ENCODE measurements around the gene MARCHF10.
A peak's percentile ranks its signal among the peaks of the same experiment; 100 is the strongest.

The MARCHF10 gene

GRCh38 chr17:62656446-62656845 is 151.7 kb downstream of the MARCHF10 start:
- DNase-seq (ENCODE audit: low read depth), result no peak
- TF ChIP-seq CTCF (conservative IDR thresholded peaks at IDR 0.05; ENCODE audit: control insufficient read depth, insufficient read depth, low read depth, low read length), result no peak
- no peak overlapping the region for H3K4me3 ChIP-seq (ENCODE audit: control insufficient read depth, low read depth, low read length)

DNA sequence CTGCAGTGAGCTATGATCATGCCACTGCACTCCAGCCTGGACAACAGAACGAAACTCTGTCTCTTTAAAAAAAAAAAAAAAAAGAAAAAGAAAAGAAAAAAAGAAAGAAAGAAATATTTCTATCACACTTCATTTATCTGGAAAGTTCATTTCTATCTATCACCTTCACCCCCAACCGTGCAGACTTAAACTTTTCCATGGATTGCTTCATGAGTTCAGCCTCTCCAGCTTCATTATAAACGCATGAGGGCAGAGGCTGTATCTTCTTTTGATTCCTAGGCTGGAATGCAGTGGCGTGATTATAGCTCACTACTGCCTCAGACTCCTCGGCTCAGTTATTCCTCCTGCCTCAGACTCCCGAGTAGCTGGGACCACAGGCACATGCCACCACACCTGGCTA is 152.5 kb downstream of the MARCHF10 start:
- TF ChIP-seq CTCF (conservative IDR thresholded peaks at IDR 0.05; ENCODE audit: control insufficient read depth, insufficient read depth, low read depth, low read length), result no peak
- no peak overlapping the region for H3K4me3 ChIP-seq (ENCODE audit: control insufficient read depth, low read depth, low read length)
- DNase-seq (ENCODE audit: low read depth), result no peak

DNA sequence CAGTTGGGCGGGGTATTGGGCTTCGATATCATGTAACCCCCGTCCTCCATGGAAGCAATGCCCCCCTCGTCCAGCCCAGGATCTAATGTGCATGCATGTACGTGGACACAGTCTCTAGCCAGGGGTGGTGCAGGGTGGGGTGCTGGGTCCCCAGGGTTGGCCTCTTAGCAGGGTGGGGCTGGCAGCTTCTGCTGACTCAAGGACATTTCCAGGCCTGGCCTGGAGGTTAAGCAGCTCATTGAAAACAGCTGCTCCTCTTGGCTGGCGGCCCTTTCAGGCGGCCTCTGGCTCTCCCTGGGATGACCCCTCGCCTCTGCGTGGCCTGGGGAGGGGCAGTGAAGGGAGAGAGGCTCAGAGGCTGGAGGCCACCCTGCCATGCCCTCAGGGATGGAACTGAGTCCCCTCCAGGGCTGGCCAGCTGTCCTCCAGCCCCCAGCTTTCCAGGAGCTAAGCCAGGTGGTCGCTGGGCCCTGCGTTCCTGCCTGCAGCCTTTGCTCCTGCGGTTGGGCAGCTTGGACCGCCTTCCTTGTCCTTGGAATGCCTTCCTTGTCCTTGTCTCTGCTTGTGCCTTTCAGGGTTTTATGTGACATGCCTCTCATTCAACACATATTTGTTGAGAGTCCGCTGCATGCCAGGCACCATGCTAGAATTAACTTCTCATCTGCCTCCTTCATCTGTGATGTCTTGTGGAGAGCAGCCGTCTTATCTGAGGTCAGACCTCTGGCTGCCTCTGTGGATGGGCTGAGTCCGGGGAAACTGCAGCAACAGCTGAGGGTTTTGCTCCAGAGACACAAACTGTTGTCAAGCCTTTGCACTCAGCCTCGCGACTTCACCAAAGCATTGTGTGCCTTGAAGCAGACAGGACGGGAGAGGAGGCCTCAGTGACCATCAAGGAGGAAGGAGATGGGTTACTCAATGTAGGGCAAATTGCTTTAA is 154.0 kb downstream of the MARCHF10 start:
- peak overlapping the region; percentile 13 for H3K4me3 ChIP-seq (ENCODE audit: control insufficient read depth, low read depth, low read length)
- TF ChIP-seq CTCF (conservative IDR thresholded peaks at IDR 0.05; ENCODE audit: control insufficient read depth, insufficient read depth, low read depth, low read length), result no peak
- peak; percentile 89 for DNase-seq (ENCODE audit: low read depth)

DNA sequence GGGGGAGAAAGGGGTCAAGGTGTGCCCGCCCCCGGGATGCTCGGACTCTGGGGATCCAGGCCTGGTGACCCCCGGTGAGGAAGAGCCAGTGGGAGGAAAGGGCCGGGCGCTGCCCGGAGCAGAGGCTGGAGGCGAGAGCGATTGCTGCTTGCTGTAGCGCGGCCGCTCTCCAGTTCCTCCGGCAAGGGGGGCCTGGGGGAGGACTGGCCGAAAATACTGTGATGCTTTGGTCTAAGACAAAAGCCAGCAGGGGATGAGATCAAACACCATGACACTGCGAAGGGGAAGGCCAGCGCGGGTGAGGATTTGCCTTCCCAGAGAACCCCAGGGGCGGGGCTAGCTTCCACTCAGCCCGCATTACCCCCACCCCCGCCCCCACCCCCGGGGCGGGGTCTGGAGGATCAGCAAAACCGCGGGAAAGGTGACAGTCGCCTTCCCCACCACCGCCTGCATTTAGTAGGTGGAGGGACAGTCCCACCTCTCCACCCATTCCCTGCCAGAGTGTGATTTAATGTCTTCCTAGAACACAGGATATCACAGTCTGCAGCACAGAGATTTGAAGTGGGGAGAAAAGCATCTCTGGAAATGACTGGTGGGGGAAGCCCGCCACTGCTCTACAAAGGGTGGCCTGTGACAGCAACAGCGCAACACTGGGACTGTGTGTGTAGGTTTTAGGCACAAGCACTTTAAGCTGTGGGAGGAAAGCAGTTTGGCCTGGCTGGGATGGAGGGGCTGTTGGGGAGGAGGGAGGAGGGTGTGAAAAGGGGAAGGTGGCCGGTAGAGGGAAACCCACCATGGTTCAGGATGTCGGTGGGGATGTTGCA is 154.9 kb downstream of the MARCHF10 start:
- DNase-seq (ENCODE audit: low read depth), result peak; percentile 76
- TF ChIP-seq CTCF (conservative IDR thresholded peaks at IDR 0.05; ENCODE audit: control insufficient read depth, insufficient read depth, low read depth, low read length), result no peak
- H3K4me3 ChIP-seq (ENCODE audit: control insufficient read depth, low read depth, low read length), result peak overlapping the region; percentile 42

- peak; percentile 70 for DNase-seq (ENCODE audit: low read depth)
Measured at GRCh38 chr17:62652251-62653001, 155.7 kb downstream of the MARCHF10 start.

More at GRCh38 chr17:62652251-62653001, 155.7 kb downstream of the MARCHF10 start:
- TF ChIP-seq CTCF (conservative IDR thresholded peaks at IDR 0.05; ENCODE audit: control insufficient read depth, insufficient read depth, low read depth, low read length), result no peak
- H3K4me3 ChIP-seq (ENCODE audit: control insufficient read depth, low read depth, low read length), result peak overlapping the region; percentile 42

All from fibroblast of mammary gland (primary cell).